ENCODE results near the gene THAP4.
"Not testable (repeated sequence)": the region's sequence is repeated elsewhere in the genome, so short reads cannot be mapped to it uniquely, and the experiment has no call there.

The THAP4 gene

GRCh38 chr2:241665731-241666440 is 28.9 kb upstream of the THAP4 start:
- no peak for DNase-seq (ENCODE audit: low read depth in 2 of 2)

- DNase-seq (ENCODE audit: low read depth in 2 of 2), result not testable (repeated sequence)
Measured at GRCh38 chr2:241662731-241663130, 25.8 kb upstream of the THAP4 start.

GRCh38 chr2:241660593-241661213 is 23.7 kb upstream of the THAP4 start:
- DNase-seq (ENCODE audit: low read depth in 2 of 2), result no peak

- DNase-seq (ENCODE audit: low read depth in 2 of 2), result no peak
Measured at GRCh38 chr2:241659150-241659739, 22.3 kb upstream of the THAP4 start.

GRCh38 chr2:241658296-241658695 is 21.3 kb upstream of the THAP4 start:
- DNase-seq (ENCODE audit: low read depth in 2 of 2), result no peak

- no peak for DNase-seq (ENCODE audit: low read depth in 2 of 2)
Measured at GRCh38 chr2:241657786-241658254, 20.9 kb upstream of the THAP4 start.

- no peak for DNase-seq (ENCODE audit: low read depth in 2 of 2)
Measured at GRCh38 chr2:241656190-241656741, 19.3 kb upstream of the THAP4 start.

- no peak for DNase-seq (ENCODE audit: low read depth in 2 of 2)
Measured at GRCh38 chr2:241655516-241656189, 18.7 kb upstream of the THAP4 start.

GRCh38 chr2:241654551-241654950 is 17.6 kb upstream of the THAP4 start:
- DNase-seq (ENCODE audit: low read depth in 2 of 2), result no peak

GRCh38 chr2:241653210-241653750 is 16.3 kb upstream of the THAP4 start:
- DNase-seq (ENCODE audit: low read depth in 2 of 2), result no peak

GRCh38 chr2:241652722-241653121 is 15.8 kb upstream of the THAP4 start:
- no peak for DNase-seq (ENCODE audit: low read depth in 2 of 2)

GRCh38 chr2:241652142-241652541 is 15.2 kb upstream of the THAP4 start:
- no peak for DNase-seq (ENCODE audit: low read depth in 2 of 2)

GRCh38 chr2:241649927-241650326 is 13.0 kb upstream of the THAP4 start:
- no peak for DNase-seq (ENCODE audit: low read depth in 2 of 2)

- DNase-seq (ENCODE audit: low read depth in 2 of 2), result no peak
Measured at GRCh38 chr2:241649404-241649803, 12.4 kb upstream of the THAP4 start.

GRCh38 chr2:241648453-241648852 is 11.5 kb upstream of the THAP4 start:
- no peak for DNase-seq (ENCODE audit: low read depth in 2 of 2)

GRCh38 chr2:241645915-241646645 is 9.1 kb upstream of the THAP4 start:
- no peak for DNase-seq (ENCODE audit: low read depth in 2 of 2)

- no peak for DNase-seq (ENCODE audit: low read depth in 2 of 2)
Measured at GRCh38 chr2:241645056-241645914, 8.3 kb upstream of the THAP4 start.

- no peak for DNase-seq (ENCODE audit: low read depth in 2 of 2)
Measured at GRCh38 chr2:241641631-241642030, 4.7 kb upstream of the THAP4 start.

- DNase-seq (ENCODE audit: low read depth in 2 of 2), result no peak
Measured at GRCh38 chr2:241640165-241640795, 3.3 kb upstream of the THAP4 start.

GRCh38 chr2:241639385-241639784 is 2.4 kb upstream of the THAP4 start:
- DNase-seq (ENCODE audit: low read depth in 2 of 2), result no peak
